Esophagus muscularis mucosa (tissue), 3 donors: ENCODE data around the gene NR3C2.

Experiments used
- POLR2A ChIP-seq: fragments of 450-650 bp; IDR thresholded peaks from one replicate; pipeline ENCODE4 v1.6.1; 2017; ENCODE audit warnings: antibody characterized with exemption, moderate library complexity, mild to moderate bottlenecking, low read depth
- POLR2AphosphoS5 ChIP-seq, 2 donors: sonication (generic); formaldehyde crosslinking; IDR thresholded peaks; one replicate each; pipeline ENCODE4 v1.6.1; 2017; ENCODE audit warnings: antibody characterized with exemption in 2 of 2
- TF ChIP-seq, protein P1 (sequence below), 3 experiments: fragments of 200-600 bp in 2 of 3; fragments of 450-650 bp in 1 of 3; sonication (generic) in 2 of 3; IDR thresholded peaks; one replicate each; pipeline ENCODE4 v1.5.1; 2017 to 2019; ENCODE audit warnings: antibody characterized with exemption in 3 of 3, mild to moderate bottlenecking in 2 of 3, moderate library complexity in 1 of 3

DNA sequence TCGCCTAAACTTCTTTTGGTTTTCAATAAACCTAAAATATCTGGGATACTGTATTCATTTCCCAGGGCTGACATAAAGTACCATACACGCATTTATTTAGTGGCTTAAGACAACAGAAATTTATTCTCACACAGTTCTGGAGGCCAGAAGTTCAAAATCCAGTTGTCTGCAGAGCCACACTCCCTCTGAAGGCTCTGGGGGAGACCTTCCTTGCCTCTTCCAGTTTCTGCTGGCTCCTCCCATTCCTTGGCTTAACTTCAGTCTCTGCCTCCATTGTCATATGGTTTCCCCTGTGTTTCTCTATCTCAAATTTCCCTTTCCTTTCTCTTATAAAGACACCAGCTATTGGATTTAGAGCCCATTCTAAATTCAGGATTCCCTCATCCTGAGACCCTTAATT lies 44.4 kb downstream of the NR3C2 start:
- TF ChIP-seq POLR2A (no peak), POLR2AphosphoS5 (IDR thresholded peaks at IDR 0.05) (no peak)
- TF ChIP-seq, protein P1, sequence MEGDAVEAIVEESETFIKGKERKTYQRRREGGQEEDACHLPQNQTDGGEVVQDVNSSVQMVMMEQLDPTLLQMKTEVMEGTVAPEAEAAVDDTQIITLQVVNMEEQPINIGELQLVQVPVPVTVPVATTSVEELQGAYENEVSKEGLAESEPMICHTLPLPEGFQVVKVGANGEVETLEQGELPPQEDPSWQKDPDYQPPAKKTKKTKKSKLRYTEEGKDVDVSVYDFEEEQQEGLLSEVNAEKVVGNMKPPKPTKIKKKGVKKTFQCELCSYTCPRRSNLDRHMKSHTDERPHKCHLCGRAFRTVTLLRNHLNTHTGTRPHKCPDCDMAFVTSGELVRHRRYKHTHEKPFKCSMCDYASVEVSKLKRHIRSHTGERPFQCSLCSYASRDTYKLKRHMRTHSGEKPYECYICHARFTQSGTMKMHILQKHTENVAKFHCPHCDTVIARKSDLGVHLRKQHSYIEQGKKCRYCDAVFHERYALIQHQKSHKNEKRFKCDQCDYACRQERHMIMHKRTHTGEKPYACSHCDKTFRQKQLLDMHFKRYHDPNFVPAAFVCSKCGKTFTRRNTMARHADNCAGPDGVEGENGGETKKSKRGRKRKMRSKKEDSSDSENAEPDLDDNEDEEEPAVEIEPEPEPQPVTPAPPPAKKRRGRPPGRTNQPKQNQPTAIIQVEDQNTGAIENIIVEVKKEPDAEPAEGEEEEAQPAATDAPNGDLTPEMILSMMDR (IDR thresholded peaks at IDR 0.05), result no peak
